GM19025 (cell line): ENCODE measurements around the gene SETD3.

Source experiments
- ATAC-seq: cut with Tn5 transposase; IDR thresholded peaks from one replicate; pipeline ENCODE4 v1.9.1; 2021; ENCODE audit warnings: mild to moderate bottlenecking, low read depth, moderate library complexity; ENCODE audit not compliant: unreplicated experiment

SETD3 gene

DNA sequence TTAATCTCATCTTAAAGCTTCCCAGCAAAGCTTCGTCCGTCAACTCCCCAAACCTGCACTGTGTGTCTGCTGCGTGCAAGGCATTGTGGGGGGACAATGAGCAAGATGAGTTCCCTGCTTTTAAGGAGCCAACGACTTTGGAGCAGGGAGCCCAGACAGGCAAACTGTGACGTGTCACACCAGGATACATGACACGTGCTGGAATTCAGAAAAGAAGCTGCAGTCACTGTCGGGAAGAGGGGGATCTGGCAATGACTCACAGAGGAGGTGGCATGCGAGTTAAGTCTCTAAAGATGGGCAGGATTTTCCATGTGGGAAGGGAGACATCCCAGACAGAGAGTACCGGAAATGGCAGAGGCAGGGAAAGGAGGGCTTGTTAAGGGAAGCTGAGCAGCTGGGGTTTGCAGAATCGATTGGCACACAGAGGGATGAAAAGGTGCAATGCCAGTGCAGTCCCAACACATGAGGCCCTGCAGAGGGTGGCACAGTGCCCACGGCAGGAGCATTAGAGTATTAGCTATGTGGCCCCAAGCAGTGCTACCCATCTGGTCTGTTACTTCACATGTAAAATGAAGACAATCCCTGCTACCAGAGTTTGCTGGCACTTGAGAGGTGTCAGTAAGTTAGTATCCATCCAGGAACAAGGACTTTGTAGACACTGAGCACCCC, 52.9 kb downstream of the SETD3 start:
- ATAC-seq = no peak

DNA sequence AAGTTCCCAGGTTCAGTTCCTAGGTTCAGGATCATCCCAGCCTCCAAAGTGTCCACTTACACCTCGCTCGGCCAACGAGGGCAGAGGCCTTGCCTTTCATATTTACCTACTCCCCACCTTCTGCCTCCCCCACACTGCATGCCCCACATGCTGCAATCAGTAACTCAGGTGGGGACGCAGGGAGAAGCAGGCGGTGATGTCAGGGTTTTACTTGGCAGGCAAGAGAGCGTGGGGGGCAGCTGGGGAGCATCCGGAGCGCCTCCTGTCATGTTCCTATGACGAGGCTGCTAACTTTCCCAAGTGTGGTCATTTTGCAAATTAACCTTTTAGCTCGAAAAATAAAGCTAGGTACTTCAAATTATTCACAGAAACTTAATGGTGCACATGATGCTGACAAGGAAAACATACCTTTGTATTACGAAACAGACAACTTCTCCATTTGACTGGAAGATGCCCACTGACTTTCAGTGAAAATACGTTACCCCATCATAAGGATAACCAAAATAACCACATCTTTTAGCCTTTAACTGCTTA, 53.8 kb downstream of the SETD3 start:
- ATAC-seq = no peak

DNA sequence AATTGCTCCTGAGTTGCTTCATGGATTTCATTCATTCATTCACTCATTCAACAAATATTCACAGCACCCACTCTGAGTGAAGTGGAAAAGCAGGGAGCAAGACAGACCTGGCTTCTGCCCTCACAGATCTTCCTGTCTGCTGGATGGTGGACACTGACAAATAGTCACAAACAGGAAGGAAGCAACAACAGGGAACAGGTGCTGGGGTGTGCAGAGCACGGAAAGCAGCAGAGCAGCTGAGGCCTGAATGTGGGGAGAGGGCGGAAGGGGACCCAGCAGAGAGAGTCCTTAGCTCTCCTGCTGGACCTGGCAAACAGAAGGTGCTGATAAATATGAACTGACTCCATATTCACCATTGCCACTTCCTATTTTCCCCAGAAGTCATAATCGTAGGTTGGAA, 54.4 kb downstream of the SETD3 start:
- ATAC-seq = no peak

DNA sequence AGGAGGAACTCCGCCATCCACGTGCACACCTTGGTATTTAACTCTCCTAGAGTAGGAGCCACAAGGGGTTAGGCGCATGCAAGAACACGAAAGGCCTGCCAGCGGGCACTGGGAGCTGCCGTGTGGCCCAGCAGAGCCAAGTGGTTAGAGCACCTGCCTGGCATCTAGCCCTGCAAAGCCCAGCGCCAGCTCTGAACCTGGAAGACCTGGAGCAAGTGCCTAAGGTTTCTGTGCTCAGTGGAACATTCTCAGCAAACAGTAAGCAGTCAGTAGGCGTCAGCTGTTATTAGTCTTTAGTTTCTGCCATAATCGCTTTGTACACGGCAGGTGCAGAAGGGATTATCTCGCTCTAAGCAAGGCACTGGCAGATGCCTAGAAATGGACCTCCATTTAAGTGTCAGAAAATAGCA, 55.4 kb downstream of the SETD3 start:
- ATAC-seq = no peak

DNA sequence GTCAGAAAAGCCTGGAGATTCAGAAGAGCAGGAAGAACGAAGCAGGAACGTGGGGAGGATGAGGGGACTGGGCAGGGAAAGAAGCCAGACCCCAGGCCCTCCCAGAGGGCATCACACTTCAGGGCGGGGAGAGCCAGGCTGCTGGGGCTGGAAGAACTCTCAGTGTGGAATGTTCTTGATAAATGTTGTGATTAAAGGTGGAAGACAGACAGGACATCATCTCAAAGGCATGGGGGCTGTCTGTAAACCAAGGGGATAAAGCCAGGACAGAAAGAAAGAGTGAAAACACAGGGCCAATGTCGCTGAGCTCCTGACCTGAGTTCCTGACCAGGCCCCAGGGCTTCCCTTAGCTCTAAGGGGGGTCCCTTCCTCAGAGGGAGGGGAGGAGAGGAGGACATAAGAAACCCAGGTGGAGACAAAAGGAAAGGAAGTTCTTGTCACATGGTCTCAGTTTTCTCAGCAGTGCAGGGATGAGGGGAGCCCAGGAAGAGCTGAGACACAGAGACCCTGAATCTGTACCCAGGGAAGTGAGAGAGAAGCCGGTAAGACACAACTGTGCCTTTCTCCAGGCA, 56.3 kb downstream of the SETD3 start:
- ATAC-seq = no peak

DNA sequence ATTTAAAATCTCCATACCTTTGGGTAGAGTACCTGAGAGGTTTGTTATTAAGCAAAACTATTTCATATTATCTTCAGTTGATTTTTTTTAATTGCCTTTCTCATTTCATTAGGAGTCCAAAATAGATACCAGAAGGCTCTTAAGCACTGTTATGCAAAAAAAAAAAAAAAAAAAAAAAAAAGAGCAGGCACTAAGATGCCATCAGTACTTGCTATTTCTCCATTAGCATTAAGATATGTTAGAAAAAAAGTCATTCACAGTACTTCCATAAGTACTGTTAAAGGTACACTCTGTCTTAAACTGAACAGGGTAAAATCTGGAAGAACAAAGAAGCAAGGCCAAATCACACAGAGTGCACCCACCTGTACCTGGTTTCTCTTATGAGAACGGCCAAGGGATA, 57.2 kb downstream of the SETD3 start:
- ATAC-seq = no peak

DNA sequence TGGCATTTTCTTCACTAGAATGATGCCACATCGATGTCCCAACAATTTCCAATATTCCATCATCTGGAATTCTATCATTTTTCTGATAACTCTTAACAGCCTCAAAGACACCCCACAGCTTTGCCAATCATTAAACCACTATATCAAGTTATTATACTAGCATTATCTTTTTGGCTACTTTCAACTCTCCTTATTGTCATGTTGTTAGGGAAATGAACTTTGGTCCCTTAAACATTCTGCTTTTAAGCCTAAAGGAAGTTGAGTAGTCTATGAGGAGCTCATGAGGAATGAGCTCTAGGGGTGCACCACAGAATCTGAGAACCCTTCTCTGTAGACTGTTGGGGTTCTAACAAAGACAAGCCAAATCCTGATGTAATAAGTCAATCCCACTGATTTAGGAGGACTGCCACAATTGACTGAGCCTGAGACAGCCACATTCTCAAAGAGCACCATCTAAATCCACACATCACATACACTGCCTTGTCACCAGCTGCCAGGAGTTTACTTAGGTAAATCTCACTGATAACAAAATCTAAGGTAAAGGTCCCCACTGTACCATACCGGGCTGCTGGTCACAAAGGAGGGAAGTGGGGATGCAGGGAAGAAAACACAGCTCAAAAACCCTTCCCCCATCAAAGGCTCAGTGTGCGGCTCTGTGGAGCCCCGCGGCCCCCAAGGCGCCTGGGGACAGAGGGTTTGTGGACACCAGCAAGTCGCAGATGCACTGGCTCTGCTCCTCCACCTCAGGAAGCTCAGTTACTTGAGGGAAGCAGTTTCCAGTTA, 58.2 kb downstream of the SETD3 start:
- ATAC-seq = no peak

DNA sequence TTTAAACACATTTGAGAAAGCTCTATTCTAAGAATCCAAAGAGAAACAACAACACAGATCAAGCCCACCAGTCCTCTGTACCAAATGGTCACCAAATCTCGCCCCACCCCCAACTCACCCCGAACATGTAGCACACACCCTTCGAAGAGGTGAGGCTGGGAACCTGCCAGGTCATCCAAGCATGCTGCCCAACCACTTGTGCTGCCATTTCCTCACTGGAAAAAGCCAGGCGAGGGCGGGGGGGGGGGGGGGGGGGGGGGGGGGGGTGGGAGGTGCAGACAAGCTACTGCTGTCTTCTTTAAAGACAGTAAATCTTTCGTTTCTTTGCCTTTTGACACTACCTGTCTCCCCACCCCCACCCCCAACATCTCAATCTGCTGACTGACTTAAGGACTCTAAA, 59.9 kb downstream of the SETD3 start:
- no peak for ATAC-seq

DNA sequence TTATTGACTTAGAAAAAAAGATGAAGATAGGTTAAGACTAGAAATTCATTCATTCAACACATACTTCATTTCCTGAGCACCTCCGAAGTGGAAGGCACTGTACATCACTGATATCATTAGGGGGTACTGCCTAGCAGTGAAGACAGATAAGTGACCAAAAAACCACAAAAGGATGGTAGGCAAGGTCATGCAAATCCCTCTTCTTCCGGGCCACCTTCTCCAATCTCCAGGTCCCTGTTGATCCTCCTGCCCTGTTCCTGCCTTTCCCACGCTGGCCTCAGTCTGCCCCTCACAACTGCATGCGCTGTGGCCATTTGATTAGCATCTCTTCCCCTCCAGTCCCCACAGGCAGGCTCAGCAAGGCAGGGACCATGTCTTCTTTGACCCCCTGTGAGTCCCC, 60.8 kb downstream of the SETD3 start:
- no peak for ATAC-seq

DNA sequence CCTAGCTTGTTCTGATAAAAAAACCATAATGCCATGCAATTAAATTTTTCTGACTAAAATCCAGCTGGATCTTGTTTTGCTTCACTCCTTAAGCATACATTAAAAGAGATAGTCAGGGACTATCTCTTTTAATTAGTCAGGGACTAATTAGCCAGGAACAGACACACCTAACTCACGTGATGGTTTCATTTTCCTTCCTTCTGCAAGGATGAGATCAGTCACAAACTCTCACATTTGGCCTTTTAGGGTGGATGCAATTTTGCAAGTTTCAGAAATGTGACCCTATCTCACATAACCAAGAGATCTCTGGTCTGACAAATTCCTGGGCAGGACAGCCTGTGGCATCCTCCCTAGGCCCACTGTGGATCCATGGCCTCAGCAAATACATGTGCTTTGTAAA, 62.4 kb downstream of the SETD3 start:
- no peak for ATAC-seq

DNA sequence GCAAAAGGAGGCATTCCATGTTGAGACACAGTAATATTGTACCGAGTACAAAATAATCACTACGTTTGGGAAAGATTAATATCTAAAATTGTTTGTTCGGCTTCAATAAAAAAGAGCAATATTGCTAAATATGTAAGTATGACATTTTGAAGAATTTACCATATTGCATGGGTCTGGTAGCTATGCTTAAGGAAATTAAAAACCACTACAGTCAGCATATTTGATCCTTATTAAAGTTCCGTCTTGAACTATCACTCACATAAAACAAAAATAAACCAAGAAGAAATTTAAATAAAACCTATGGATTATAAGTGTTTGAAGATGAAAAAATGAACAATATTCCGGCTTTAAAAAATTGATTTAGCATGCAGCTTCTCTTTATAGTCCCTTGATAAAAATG, 63.8 kb downstream of the SETD3 start:
- ATAC-seq = no peak

DNA sequence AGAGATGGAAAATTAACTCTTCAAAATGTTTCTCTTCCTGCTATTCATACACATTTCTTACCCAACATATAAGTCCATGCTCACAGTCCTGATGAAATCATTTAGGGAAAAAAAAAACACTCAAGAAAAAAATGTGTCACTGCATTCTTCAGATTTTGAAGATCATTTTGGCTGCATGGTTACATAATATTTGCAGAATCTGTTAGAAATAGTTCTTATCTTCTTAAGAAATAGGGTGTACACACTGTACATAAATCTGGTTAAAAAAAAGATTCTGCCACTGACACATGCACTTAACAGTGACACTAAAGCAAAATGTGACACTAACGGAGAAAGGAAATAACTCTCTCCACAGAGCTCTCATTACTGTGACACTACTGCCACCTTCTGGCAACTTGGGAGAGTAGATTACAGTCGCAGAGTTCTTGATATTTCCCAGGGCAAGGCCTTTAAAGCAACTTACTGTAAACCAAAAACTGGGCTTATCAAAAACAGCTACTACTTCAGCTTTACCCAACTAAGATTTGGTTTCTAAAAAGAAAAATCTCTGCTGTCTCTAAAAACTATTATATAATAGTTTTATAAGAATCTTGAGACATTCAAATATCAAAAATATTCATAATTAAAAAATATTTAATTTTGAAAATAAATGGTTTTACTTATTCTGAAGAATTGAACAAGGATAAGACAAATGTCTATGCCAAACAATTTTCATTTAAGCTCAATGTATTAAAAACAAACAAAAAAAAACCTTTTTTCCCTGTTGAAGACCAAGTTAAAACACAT, 65.0 kb downstream of the SETD3 start:
- peak; percentile 78 for ATAC-seq

DNA sequence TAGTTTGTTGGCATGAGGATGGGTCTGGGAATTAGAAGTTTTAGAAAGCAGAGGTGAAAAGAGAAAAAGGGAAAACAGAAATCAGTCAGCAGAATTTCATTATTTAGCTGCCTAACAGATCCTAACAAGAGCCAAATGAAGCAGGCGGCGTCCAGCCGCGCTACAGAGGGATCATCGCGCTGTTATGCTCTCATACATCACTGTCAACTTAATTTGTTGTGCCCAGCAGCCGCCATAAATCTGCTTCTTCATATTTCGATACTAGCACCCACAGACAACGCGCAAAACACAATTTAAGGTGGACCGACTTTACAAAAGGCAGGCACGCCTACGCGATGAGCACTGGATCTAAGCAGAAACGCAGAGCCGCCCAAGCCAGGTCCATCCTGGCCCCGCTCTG, 66.7 kb downstream of the SETD3 start:
- ATAC-seq = no peak

DNA sequence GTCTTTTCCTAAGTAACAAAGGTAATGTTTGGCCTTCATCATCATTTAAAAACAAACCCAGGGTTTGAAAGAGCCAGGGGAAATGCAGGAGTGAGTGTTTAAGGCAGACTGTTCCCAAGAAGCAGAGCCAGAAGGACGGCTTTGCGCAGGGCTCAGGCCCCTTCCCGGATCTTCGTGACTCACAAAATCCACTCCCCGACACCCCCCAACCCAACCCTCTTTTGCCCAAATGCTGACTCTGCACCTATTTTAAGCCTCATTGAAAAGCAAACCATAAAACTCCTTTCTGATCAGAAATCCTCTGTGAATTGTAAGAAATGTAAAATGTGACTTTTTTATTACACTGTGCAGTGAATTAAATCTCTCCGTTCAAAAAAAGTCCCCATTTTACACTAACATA, 67.5 kb downstream of the SETD3 start:
- ATAC-seq = no peak

DNA sequence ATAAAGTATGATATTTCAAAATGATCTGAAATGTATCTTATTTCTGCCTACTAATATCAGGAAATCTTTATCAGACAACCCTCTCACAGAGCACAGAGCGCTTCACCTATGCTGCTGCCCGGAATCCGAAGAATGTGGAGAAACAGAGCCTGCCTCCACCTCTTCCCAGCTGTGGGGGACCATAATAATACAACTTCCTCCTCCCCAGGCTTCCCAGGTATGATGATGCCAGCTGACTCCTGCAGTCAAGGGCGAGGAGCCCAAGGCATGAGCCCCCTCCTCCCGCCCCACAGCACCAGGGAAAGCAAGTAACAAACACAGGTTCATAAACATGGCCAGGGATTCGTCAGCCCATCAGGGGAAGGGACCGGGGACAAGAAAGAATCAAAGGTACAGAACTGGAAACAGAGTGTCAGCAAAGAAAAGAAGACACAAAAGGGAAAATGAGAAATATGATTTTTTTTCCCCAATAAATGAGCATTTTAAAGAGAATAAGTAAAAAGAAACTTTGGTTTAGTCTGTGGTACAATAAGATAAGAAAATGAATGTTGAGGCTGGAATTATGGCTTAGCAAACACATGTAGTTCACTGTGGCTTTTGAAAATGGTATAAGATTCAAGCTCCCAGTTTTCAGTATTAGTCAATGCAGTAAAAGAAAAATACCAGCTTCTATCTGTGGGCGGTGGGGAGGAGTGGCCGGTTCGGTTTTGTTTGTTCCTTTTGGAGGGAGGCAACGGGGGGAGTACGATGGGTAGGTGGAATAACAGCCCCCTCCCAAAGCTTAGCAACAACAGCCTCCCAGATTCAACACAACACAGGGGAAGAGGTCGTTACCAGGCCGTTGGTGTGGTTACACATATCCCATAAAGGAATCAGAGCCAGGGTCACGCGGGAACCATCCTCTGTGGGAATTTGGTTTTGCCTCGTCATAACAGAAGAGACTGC, 68.3 kb downstream of the SETD3 start:
- ATAC-seq = no peak

DNA sequence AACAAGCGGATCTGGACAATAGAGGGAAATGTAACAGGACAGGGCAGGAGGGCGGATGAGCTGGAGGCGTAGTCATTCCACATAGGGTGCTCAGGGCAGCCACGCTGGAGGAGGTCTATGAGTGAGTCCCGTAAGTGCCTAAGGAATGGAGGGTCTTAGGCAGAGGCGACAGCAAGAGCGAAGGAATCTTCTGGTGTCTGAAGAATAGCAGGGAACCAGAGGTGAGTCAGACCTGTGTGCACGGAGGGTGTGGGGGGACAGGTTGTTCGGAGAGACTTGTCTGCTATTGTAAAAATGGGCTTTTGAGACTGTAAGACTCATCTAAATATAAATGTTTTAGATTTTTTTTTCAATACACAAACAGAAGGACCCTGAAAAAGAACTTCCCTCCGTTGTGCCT, 70.6 kb downstream of the SETD3 start:
- ATAC-seq = no peak

DNA sequence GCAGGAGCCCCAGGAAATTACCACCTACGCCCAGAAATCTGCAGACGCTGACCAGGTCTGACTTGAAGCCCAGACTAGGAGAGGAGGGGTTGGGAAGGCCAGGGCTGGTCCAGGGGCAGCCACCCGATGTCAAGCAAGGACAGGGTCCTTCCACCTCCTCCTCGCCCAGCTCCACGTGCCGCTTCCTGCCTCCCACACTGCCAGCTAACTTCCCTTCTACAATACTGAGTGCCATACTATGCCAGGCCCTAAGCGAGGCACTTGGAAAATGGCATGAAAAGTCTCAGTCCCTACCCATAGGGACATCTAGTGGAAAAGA, 71.7 kb downstream of the SETD3 start:
- ATAC-seq = no peak

DNA sequence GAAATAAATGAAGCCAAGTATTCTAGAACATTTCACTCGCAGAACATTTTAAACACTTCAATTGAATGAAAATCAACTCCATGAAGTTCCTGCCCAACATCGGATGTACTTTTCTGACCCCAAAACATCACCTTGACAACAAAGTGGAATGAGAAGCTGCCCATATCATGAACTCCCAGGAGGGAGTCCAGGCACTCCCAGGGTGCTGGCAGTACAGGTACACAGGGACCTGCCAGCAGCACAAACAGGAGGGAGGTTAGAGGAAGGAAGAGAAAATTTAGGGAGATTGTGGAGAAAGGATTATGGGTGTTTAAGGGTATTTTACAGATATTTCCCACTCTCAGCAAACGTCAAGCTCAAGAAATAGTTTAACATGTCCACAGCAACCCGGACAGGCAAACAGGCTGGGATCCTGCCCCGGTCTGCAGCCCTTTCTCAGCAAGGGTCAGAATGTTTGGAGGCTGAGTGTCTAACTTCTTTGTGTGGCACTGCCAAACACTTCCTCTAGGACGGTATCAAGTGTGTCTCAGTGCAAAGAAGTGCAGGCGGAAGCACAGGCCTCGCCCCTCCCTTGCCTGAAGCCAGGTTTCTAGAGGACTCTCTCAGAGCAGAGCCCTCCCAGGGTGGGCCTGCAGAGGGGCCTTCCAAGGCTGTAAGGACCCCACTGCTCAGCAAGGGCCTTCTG, 72.2 kb downstream of the SETD3 start:
- ATAC-seq = no peak

DNA sequence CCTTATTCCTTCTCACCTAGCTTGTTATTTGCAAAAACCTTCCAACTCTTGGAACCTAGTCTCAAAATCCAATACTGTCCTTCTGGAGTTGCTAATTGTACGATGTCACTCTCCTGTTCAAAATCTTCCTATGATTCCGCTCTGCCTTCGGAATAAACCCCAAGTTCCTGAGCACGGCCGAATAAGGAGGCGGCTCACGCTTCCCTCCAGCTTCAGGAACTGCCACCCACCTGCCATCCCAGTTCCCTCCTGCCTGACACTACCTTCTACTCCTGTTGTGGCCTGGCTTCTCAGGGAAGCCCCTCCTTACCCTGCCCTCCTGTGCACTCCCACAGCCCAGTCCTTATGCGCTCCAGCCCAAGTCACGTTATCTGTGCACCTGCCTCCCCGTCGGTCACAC, 73.2 kb downstream of the SETD3 start:
- no peak for ATAC-seq
